Activated CD4-positive, alpha-beta T cell treated with anti-CD3 and anti-CD28 coated beads, Interleukin-2, amount 50 U/mL, for 16 hours (primary cell): Measurements from ENCODE around the gene IL17RC.
"Not testable (repeated sequence)": the region's sequence is repeated elsewhere in the genome, so short reads cannot be mapped to it uniquely, and the experiment has no call there.

ENCODE experiments used
- DNase-seq: peaks from one replicate; pipeline ENCODE4 v3.0.0-alpha.2; 2020

IL17RC gene, protein sequence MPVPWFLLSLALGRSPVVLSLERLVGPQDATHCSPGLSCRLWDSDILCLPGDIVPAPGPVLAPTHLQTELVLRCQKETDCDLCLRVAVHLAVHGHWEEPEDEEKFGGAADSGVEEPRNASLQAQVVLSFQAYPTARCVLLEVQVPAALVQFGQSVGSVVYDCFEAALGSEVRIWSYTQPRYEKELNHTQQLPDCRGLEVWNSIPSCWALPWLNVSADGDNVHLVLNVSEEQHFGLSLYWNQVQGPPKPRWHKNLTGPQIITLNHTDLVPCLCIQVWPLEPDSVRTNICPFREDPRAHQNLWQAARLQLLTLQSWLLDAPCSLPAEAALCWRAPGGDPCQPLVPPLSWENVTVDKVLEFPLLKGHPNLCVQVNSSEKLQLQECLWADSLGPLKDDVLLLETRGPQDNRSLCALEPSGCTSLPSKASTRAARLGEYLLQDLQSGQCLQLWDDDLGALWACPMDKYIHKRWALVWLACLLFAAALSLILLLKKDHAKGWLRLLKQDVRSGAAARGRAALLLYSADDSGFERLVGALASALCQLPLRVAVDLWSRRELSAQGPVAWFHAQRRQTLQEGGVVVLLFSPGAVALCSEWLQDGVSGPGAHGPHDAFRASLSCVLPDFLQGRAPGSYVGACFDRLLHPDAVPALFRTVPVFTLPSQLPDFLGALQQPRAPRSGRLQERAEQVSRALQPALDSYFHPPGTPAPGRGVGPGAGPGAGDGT

DNA sequence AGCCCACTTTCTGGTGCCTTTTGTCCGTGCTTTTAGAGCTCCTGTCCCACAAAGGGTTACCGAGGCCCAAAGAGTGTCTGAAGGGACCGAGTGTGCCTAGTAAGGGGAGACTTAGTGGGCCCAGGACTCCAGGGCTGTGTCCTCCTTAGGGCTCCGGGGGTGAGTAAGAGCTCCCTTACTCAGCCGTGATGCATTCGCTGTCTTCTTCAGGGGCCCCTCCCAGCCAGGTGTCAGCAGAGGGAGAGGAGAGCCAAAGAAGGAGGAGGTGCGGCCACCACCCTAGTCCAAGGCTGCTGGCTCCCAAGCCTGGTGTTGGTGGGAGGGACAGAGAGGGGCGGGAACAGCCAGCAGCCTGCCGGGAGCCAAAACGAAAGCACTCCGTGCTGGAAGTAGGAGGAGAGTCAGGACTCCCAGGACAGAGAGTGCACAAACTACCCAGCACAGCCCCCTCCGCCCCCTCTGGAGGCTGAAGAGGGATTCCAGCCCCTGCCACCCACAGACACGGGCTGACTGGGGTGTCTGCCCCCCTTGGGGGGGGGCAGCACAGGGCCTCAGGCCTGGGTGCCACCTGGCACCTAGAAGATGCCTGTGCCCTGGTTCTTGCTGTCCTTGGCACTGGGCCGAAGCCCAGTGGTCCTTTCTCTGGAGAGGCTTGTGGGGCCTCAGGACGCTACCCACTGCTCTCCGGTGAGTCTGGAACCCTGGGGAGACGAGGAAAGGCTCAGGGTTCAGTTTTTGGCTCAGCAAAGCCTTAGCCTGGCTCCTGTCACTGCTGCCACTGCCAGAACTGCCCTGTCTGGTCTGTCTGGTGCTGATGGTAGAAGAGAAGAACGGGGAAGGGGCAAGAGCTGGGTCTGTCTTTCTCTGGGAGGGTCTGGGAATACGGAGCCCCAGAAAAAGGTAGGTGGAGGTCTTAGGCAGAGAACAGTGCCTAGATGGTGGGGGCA is at the start of gene IL17RC:
Gene IL17RC (plus strand): TSS at position 365 of the 947 bp plus-strand sequence. CDS start 218 bp downstream, at position 583.
- DNase-seq = no peak

DNA sequence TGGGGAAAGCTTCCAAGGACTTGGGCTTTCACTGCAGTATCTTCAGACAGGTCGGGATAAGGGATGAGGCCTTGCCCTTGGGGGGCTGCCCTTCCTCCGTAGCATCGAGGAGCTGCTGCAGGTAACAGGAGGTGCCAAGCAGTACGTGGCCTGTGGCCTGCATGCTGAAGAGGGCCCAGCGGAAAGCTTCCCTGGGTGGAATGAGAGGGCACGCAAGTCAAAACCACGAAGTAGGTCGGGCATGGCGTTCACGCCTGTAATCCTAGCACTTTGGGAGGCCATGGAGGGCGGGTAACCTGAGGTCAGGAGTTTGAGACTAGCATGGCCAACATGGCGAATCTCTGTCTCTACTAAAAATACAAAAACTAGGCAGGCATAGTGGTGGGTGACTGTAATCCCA is 49.8 kb upstream of the IL17RC start:
- no peak for DNase-seq

DNA sequence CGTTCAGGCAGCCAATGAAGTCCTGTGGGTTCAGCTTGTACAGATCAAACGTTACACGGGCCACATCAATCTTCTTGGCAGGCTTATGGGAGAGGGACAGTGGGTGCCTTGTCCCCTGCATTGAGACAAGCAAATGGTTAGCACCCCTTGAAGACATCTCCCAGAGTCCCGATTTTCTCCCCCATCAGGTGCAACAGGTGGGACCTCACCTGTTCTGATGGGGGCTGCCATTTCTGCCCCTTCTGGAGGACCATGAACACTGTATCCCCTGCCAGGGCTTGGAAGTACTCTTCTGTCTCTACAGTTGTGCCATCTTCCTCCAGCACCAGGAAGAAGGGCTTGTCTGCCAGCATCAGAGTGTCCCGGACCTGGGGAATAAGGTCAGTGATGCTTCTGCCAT is 46.9 kb upstream of the IL17RC start:
- no peak for DNase-seq

DNA sequence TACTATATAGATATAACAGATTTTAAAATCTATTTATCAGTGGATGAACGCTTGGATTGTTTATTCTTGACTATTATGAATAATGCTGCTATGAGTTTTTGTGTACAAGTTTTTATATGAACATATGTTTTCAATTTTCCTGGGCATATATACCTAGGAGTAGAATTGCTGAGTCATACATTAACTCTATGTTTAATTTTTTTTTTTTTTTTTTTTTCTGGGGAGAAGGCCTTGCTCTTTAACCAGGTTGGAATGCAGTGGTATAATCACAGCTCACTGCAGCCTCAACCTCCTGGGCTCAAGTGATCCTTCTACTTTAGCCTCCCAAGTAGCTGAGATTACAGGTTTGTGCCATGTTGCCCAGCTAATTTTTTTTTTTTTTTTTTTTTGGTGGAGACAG is 45.9 kb upstream of the IL17RC start:
- DNase-seq = no peak

DNA sequence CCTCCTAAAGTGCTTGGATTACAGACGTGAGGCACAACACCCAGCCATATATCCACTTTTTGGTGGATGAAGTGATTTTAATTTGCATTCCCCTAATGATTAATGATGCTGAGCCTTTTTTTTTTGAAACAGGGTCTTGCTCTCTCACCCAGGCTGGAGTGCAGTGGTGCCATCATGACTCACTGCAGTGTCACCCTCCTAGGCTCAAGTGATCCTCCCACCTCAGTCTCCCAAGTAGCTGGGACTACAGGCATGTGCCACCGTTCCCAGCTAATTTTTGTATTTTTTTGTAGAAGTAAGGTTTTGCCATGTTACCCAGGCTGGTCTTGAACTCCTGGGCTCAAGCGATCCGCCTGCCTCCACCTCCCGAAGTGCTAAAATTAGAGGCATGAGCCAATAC is 44.8 kb upstream of the IL17RC start:
- DNase-seq = not testable (repeated sequence)

DNA sequence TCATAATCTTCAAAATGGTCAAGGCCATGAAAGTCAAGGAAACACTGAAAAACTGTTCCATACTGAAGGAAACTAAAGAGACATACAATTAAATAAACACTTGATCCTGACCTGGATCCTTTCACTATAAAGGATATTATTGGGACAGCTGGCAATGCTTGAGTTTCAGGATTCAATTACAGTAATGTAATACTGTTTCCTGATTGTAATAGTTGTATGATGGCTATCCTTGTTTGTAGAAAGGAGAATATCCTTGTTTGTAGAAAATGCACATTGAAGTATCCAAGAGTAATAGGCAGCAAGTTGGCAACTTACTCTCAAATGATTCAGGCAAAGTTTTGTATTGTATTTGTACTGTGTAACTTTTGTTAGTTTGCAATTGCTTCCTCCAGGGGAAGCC is 41.5 kb upstream of the IL17RC start:
- no peak for DNase-seq

DNA sequence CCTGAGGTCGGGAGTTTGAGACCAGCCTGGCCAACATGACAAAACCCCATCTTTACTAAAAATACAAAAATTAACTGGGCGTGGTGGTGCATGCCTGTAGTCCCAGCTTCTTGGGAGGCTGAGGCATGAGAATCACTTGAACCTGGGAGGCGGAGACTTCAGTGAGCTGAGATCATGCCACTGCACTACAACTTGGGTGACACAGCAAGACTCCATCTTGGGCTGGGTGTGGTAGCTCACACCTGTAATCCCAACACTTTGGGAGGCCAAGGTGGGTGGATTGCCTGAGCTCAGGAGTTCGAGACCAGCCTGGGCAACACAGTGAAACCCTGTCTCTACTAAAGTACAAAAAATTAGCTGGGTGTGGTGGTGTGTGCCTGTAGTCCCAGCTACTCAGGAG is 40.6 kb upstream of the IL17RC start:
- DNase-seq = not testable (repeated sequence)

DNA sequence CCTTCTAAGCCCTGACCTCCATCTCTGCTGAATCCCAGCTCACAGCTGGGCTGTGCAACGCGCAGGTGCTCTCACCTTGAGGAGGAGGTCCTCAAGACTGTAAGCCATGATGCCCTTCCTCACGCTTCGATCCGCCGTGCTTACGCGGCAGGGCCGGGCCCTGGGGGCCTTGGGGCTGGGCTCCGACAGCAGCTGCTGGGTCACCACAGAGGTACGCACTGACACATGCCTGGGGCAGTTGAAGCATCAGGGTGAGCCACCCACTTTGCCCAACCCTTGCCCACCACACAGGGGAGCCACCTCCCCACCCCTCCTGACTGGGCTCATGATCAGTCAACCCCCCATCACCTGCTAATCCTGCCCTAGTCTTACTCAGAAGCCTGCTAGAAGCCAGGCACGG is 39.9 kb upstream of the IL17RC start:
- no peak for DNase-seq

DNA sequence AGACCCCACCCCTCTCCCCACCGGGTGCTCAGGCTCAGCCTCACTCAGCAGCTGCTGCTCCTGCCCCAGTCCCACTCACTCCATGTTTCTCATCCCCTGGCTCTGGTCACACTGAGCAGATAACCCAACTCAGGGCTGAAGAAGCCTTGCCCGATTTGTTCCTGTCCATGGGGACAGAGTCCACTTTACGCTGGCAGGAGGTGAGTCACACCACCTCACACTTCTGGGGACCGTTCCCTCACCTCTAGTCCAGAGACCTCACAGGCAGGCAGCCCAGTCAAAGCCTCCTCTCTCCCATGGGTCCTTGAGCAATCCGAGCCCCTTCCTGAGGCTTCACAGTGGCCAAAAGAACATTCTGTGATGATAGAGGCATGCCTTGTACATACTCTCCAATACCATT is 38.2 kb upstream of the IL17RC start:
- DNase-seq = no peak

DNA sequence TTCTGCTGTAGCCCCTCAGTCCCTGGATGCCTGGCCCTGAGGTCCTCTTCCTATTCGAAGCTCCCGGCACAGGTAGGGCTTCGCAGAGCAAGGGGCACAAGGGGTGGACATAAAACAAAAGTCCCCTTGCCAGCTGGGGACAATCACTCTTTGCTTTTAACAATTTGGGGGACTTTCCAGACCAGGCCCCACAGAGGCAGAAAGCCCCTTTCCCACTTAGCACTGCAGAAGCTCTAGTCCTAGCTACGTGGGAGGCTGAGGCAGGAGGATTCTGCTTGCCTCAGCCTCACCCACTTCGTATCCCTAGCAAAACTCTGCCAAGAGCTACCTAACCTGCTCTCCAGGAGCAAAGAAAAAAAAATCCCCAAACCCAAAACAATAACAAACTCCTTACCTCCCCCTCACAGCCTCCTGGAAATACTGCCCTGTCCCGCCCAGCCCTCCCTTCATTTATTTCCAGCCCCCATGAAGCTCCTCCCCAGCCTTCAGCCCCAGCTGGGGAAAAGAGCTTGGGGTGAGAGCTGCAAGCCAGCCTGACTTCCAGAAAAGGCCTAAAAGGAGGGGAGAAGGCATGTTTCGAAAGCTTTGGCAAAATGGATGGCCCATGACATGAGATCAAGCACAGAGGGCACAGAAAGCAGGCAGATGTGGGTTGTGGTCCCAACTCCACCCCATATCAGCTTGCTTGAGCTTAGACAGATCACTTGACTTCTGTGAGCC is 36.9 kb upstream of the IL17RC start, which contains the start of gene CIDEC:
Gene CIDEC (minus strand): TSS at position 424 of the 720 bp plus-strand sequence. CDS start 1,767 bp downstream, outside the sequence.
- no peak for DNase-seq

DNA sequence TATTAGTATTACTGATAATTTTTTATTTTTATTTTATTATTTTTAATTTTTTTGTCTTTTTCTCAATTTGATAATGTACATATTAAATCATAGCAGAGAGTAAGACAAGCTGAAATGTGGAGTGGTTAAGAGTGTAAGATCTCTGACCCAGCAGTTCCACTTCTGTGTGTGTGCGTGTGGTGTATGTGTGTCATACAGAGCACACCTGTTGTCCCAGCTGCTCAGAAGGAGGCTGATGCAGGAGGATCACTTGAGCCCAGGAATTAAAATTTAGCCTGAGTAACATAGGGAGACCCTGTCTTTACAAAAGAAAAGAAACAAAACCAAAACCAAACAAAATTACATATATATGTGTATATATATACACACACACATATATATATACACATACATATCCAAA is 35.5 kb upstream of the IL17RC start:
- no peak for DNase-seq

DNA sequence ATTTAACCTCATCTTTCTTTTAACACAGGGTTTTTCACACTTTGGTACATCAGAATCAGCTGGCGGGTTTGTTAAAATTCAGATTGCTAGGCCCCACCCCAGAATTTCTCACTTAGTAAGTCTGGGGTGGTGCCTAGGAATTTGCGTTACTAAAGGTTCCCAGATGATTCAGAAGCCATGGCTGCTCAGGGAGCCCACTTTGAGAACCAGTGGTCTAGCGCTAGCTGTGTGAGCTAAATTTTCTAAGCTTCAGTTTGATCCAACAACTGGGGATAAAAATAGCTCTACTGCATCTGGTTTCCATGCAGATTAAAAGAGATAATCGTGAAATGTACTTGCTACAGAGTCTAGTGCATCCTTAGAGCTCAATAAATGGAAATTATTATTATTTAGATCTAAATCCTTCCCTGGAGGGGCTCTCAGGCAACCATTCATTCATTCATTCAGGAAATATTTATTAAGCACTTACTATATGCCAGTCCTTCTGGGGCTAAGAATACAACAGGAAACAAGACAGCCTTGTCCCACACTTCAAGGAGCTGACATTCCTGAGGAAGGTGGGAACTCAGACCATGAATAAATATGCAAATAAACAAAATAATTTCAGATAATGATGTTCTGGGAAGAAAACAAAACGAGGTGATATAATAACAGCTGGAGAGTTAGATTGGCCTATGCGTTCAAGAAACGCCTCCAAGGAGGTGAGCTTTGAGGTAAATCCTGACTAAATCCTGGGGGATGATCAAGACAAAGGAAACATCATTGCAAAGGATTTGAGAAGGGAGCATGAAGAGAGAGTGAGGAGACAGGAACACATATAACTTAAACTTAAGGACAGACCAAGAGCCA is 33.0 kb upstream of the IL17RC start:
- no peak for DNase-seq

DNA sequence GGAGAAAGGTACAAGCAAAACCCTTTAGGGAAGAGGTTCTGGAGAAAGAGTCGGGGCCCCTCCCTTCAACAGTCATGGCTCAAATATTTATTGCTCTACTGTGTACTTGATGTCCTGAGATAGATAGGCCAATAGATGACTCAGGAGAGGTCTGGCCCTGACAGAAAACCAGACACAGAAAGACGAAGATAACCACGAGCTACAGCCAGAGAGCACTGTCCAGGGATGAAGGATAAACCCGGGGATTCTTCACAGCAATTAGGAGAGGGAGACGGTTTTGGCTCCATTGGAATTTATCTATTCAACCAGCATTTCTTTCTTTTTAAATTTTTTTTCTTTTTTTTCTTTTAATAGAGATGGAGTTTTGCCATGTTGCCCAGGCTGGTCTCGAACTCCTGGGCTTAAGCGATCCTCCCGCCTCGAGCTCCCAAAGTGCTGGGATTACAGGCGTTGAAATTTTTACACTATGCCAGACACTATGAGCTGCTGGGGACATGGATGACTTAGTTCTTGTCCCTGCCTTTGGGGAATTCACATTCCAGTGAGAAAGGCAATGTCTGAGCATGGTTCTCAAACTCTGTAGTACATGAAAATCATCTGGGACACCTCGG is 32.2 kb upstream of the IL17RC start:
- DNase-seq = no peak

DNA sequence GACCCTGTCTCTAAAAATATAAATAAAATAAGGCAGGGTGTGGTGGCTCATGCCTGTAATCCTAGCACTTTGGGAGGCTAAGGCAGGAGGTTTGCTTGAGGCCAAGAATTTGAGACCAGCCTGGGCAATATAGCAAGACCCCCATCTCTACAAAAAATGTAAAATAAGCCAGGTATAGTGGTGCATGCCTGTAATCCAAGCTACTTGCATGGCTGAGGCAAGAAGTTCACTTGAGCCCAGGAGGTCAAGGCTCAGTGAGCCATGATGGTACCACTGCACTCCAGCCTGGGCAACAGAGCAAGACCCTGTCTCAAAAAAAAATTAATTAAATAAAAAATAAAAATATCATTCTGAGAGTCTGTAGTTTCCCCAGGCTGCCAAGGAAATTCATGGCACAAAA is 30.6 kb upstream of the IL17RC start:
- no peak for DNase-seq

DNA sequence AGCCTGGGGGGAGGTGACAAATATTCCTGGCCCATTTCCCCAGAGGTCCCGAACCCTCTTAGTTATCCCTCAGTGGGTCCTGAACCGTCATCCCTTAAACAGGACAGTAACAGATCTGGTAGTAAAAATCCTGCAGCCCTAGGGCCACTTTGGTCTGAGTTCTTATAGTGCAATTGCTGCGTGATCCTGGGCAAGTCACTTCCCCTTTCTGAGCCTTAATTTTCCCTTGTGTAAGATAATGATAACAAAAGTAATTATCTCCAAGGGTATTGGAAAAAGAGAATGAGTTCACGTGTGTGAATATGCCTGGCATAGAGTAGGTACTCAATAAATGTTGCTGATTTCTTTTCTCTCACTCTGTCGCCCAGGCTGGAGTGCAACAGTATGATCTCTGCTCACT is 29.4 kb upstream of the IL17RC start:
- DNase-seq = no peak

DNA sequence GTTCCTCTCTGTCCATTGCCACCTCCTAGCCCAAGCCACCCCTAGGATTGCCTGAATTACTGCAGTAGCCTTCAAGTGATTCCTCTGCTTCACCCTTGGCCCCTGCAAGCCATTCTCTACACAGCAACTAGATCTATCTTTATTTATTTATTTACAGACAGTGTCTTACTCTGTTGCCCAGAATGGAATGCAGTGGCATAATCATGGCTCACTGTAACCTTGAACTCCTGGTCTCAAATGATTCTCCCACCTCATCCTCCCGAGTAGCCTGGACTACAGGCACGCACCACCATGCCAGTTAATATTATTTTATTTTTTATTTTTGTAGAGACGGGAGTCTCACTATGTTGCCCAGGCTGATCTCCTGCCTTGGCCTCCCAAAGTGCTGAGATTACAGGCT is 28.4 kb upstream of the IL17RC start:
- DNase-seq = no peak

DNA sequence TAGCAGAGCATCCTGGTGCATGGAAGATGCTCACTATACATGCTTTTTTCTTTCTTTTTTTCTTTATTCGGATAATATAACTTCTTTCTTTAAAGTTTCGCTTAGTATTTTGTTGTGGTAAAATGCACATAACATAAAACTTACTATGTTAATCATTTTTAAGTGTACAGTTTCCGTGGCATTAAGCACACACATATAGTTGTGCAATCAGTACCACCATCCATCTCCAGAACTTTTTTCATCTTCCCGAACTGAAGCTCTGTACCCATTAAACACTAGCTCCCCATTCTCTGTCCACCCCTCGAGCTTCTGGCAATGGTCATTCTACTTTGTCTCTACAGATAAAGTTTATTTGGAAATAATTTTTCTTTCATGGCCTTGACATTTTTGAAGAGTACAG is 27.5 kb upstream of the IL17RC start:
- DNase-seq = no peak

DNA sequence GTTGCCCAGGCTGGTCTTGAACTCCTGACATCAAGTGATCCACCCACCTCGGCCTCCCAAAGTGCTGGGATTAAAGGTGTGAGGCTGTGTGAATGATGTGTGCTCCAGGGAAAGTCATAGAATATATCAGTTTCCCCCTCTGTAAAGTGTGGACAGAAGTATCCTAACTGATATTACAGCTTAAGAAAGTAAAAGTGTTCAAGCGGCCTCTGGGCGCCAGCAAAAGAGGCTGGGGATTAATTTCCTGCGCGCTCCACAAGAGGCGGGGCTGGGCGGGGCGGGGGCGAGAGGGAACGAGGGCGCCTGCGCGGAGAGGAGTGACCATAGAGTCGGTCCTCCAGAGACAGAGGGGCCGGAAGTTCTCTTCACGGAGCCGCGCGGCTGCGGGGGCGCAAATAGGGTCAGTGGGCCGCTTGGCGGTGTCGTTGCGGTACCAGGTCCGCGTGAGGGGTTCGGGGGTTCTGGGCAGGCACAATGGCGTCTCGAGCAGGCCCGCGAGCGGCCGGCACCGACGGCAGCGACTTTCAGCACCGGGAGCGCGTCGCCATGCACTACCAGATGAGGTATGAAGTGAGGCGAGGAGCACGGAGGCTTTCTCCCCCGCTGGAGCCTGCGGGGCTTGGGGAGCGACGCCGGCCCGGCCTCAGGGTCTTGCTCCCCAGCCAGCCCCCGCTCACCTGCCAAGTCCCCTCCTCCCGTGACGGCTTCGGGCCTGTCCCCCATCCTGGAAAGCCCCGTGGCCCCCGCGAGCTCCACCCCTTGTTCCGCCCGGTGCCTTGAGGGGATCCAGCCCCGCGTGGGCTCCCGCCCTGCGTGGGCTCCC is 26.4 kb upstream of the IL17RC start, which contains the start of gene JAGN1:
Gene JAGN1 (plus strand): TSS at position 362 of the 823 bp plus-strand sequence. CDS start 113 bp downstream, at position 475.
- peak; percentile 92 for DNase-seq

DNA sequence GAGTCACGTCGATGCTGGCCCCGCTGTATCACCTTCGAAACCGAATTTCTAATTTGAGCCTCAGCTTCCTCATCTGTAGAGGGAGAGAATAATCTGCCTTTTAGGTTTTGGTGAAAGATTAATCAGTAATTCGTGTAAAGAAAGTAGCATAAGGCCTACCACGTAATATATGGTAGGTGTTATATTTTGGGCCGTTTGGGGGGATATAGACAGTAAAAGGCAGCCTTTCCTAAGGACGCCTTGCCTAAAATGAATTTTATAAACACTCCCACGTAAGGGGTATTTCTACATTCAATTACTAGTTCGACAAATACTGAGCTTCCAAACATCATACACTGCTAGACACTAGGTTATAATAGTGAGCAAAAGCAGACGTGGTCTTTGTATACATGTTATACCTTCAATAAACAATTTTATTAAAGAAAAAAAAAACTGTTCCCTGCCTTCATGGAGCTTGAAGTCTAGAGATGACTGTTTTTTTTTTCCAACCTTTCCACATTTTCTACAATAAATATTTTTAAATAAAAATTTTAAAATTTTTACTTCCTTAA is 25.8 kb upstream of the IL17RC start:
- no peak for DNase-seq

DNA sequence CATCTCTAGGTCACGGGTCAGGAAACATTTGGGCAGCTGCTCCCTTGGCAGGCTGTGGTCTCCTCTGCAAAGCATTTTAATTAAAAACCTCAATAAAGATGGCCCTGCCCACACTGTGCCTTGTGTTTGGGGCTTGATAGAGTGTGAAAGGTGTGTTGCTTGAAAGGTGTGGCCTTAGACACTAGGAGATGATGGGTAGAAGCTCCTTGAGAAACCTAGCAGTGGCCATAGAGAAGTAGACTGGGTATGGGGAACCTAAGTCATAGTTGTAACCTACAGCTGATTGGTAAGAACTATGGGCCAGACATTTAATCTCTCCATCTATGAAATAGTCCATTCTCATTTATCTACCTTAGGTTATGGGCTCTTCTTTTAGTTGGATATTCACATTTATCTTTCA is 23.2 kb upstream of the IL17RC start:
- no peak for DNase-seq
